Nephron progenitor cell (in vitro differentiated cells): ENCODE data around the gene RBM47.
"Not testable (repeated sequence)": the region's sequence is repeated elsewhere in the genome, so short reads cannot be mapped to it uniquely, and the experiment has no call there.

ENCODE experiments used
- DNase-seq: peaks from one replicate; pipeline ENCODE4 v3.0.0; 2021
- H3K27ac Mint-ChIP-seq: 2 replicates; pipeline ENCODE4 v1.8.0; 2021; ENCODE audit warnings: mild to moderate bottlenecking, moderate library complexity, mixed read lengths
- H3K27me3 Mint-ChIP-seq: 2 replicates; pipeline ENCODE4 v1.8.0; 2021; ENCODE audit warnings: mild to moderate bottlenecking, low read depth, mixed read lengths; ENCODE audit not compliant: poor library complexity
- H3K36me3 Mint-ChIP-seq: 2 replicates; pipeline ENCODE4 v1.8.0; 2021; ENCODE audit warnings: low read depth, mixed read lengths
- H3K4me1 Mint-ChIP-seq: 2 replicates; pipeline ENCODE4 v1.8.0; 2021; ENCODE audit warnings: mixed read lengths
- H3K4me3 Mint-ChIP-seq: 2 replicates; pipeline ENCODE4 v1.8.0; 2021; ENCODE audit warnings: mild to moderate bottlenecking, moderate library complexity, mixed read lengths
- H3K9me3 Mint-ChIP-seq: 2 replicates; pipeline ENCODE4 v1.8.0; 2021; ENCODE audit warnings: mild to moderate bottlenecking, moderate library complexity, mixed read lengths
- CTCF ChIP-seq: fragments of 200-600 bp; sonication (generic); IDR thresholded peaks from 2 replicates; pipeline ENCODE4 v1.5.0; 2021; ENCODE audit warnings: antibody characterized with exemption

RBM47 gene

GRCh38 chr4:40455340-40455902 is 174.2 kb downstream of the RBM47 start:
- DNase-seq = no peak
- Mint-ChIP-seq H3K36me3 (no peaks in the 10 kb centered on the region), H3K27ac (no peak overlapping the region), H3K27me3 (peaks cover 3% of the 10 kb centered on the region), H3K4me3 (no peak overlapping the region), H3K4me1 (peaks cover 4% of the 10 kb centered on the region), H3K9me3 (no peaks in the 10 kb centered on the region)
- no peak for TF ChIP-seq CTCF

- Mint-ChIP-seq H3K27ac (no peak overlapping the region), H3K4me3 (no peak overlapping the region), H3K4me1 (peaks cover 4% of the 10 kb centered on the region), H3K27me3 (peaks cover 3% of the 10 kb centered on the region), H3K36me3 (no peaks in the 10 kb centered on the region), H3K9me3 (no peaks in the 10 kb centered on the region)
- DNase-seq = no peak
- no peak for TF ChIP-seq CTCF
Observed at GRCh38 chr4:40454816-40455215, 174.8 kb downstream of the RBM47 start.

- Mint-ChIP-seq H3K4me1 (peaks cover 8% of the 10 kb centered on the region), H3K36me3 (no peaks in the 10 kb centered on the region), H3K27me3 (peaks cover 3% of the 10 kb centered on the region), H3K4me3 (no peak overlapping the region), H3K27ac (peak overlapping the region; percentile 54), H3K9me3 (no peaks in the 10 kb centered on the region)
- TF ChIP-seq CTCF = no peak
- no peak for DNase-seq
Observed at GRCh38 chr4:40453912-40454311, 175.8 kb downstream of the RBM47 start.

- DNase-seq = no peak
- no peak overlapping the region for H3K4me3 Mint-ChIP-seq
- no peak for TF ChIP-seq CTCF
- no peaks in the 10 kb centered on the region for H3K9me3 Mint-ChIP-seq
- H3K36me3 Mint-ChIP-seq = no peaks in the 10 kb centered on the region
- no peak overlapping the region for H3K27ac Mint-ChIP-seq
- peaks cover 3% of the 10 kb centered on the region for H3K27me3 Mint-ChIP-seq
- peaks cover 4% of the 10 kb centered on the region for H3K4me1 Mint-ChIP-seq
Observed at GRCh38 chr4:40448875-40449274, 180.8 kb downstream of the RBM47 start.

- H3K4me3 Mint-ChIP-seq = no peak overlapping the region
- H3K9me3 Mint-ChIP-seq = no peaks in the 10 kb centered on the region
- DNase-seq = no peak
- no peak for TF ChIP-seq CTCF
- H3K27me3 Mint-ChIP-seq = peaks cover 7% of the 10 kb centered on the region
- no peaks in the 10 kb centered on the region for H3K36me3 Mint-ChIP-seq
- H3K27ac Mint-ChIP-seq = no peak overlapping the region
- H3K4me1 Mint-ChIP-seq = peaks cover 4% of the 10 kb centered on the region
Observed at GRCh38 chr4:40446839-40447238, 182.8 kb downstream of the RBM47 start.

- not testable (repeated sequence) for DNase-seq, H3K4me3 Mint-ChIP-seq, H3K27me3 Mint-ChIP-seq, H3K27ac Mint-ChIP-seq, H3K9me3 Mint-ChIP-seq, H3K4me1 Mint-ChIP-seq, H3K36me3 Mint-ChIP-seq
Observed at GRCh38 chr4:40446261-40446750, 183.4 kb downstream of the RBM47 start.
